ENCODE results near the gene FAM13A. TPM values are rescaled to one million over a fixed set of nuclear protein-coding genes. Genes with fewer than 3 reads are reported as not detected.

The FAM13A gene
- total and polyA plus RNA-seq, 2 donors (not counting 3 experiments of a cell fraction or from before 2014, with no cell fraction given) = 3.3 to 10.5 TPM

DNA sequence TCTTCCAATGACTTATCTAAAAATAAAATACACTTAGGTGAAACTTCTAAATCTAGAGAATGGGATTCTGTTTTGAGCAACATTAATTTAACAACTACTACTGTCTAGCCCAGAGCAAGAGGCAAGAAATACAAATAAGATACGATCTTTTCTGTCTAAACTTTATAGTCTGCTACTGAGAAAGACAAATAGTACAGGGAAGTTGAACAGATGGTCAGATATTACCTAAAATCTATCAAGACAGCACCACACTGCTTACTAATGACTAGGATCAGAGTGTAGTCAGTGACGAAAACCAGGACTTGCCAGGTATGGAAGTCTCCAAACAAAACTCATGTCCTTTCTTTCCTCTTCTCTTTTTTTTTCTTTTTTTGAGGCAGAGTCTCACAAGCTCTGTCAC, 7.1 kb downstream of the FAM13A start:
- Histone ChIP-seq H3K36me3 (ENCODE audit: control insufficient read depth in 2 of 2, extremely low read depth in 1 of 2, insufficient read depth in 2 of 2, low read length in 2 of 2) (no peaks in the 10 kb centered on the region), H3K4me2 (ENCODE audit: insufficient read depth, low read length) (no peak overlapping the region), H3K27me3 (ENCODE audit: control insufficient read depth in 2 of 2, insufficient read depth in 2 of 2, low read length in 2 of 2) (no peaks in the 10 kb centered on the region), H2AFZ (ENCODE audit: low read depth, low read length) (no peak overlapping the region), H4K20me1 (replicated peaks; ENCODE audit: control insufficient read depth, extremely low read depth, insufficient read depth, low read length) (no peaks in the 10 kb centered on the region), H3K27ac (ENCODE audit: insufficient read depth, low read depth, low read length) (no peak overlapping the region), H3K79me2 (ENCODE audit: control insufficient read depth, insufficient read depth, low read length) (peaks cover 16% of the 10 kb centered on the region), H3K9me3 (replicated peaks; ENCODE audit: control insufficient read depth, insufficient read depth, low read length) (no peaks in the 10 kb centered on the region), H3K9ac (replicated peaks; ENCODE audit: extremely low read depth, insufficient read depth, low read length) (no peak overlapping the region), H3K4me3 (replicated peaks in 1 of 3; ENCODE audit: insufficient read depth in 1 of 3, low read depth in 1 of 3, low read length in 3 of 3) (no peak overlapping the region), H3K4me1 (ENCODE audit: control insufficient read depth, extremely low read depth, insufficient read depth, low read length) (peaks cover 3% of the 10 kb centered on the region), H3K9me1 (replicated peaks; ENCODE audit: control insufficient read depth, extremely low read depth, insufficient read depth, low read length) (no peaks in the 10 kb centered on the region)
- intact Hi-C loops (cut with micrococcal nuclease) (no loop called here), dilution Hi-C loops (cut with MboI; ENCODE audit: extremely low pct_ligation_motif_present, low sequenced_read_pairs) (no loop called here)
- FAIRE-seq (no peak), DNase-seq (ENCODE audit: low read depth, low spot score) (no peak)
- BruUV-seq (replicated peaks) = no TSS peak
- CTCF ChIA-PET = no interaction called here
- POLR2A ChIA-PET = no interaction called here
- TF ChIP-seq, protein P1, sequence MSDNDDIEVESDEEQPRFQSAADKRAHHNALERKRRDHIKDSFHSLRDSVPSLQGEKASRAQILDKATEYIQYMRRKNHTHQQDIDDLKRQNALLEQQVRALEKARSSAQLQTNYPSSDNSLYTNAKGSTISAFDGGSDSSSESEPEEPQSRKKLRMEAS (IDR thresholded peaks at IDR 0.05; ENCODE audit: insufficient read depth, insufficient read length) = no peak
- TF ChIP-seq, protein P2, sequence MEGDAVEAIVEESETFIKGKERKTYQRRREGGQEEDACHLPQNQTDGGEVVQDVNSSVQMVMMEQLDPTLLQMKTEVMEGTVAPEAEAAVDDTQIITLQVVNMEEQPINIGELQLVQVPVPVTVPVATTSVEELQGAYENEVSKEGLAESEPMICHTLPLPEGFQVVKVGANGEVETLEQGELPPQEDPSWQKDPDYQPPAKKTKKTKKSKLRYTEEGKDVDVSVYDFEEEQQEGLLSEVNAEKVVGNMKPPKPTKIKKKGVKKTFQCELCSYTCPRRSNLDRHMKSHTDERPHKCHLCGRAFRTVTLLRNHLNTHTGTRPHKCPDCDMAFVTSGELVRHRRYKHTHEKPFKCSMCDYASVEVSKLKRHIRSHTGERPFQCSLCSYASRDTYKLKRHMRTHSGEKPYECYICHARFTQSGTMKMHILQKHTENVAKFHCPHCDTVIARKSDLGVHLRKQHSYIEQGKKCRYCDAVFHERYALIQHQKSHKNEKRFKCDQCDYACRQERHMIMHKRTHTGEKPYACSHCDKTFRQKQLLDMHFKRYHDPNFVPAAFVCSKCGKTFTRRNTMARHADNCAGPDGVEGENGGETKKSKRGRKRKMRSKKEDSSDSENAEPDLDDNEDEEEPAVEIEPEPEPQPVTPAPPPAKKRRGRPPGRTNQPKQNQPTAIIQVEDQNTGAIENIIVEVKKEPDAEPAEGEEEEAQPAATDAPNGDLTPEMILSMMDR (IDR thresholded peaks at IDR 0.05; ENCODE audit: extremely low read depth in 1 of 2, insufficient read depth in 1 of 2, low read depth in 1 of 2, low read length in 2 of 2) = no peak
- TF ChIP-seq POLR2AphosphoS5 (IDR thresholded peaks at IDR 0.05; ENCODE audit: insufficient read depth, low read depth, low read length) (no peak), MYC (IDR thresholded peaks at IDR 0.05; ENCODE audit: low read depth, low read length) (no peak), JUN (IDR thresholded peaks at IDR 0.05; ENCODE audit: borderline replicate concordance, insufficient read depth, insufficient read length, low read depth) (no peak), GATA2 (IDR thresholded peaks at IDR 0.05; ENCODE audit: insufficient read depth, insufficient read length, low read depth, low read length) (no peak), FOS (IDR thresholded peaks at IDR 0.05; ENCODE audit: borderline replicate concordance, insufficient read depth, low read length) (no peak), EZH2 (IDR thresholded peaks at IDR 0.05; ENCODE audit: borderline replicate concordance, low read depth, low read length, severe bottlenecking) (no peak), POLR2A (IDR thresholded peaks at IDR 0.05; ENCODE audit: low read depth, low read length) (no peak)
